Measurements from ENCODE around the gene TRIM28. TPM values are rescaled to one million over a fixed set of nuclear protein-coding genes. Genes with fewer than 3 reads are reported as not detected.

The TRIM28 gene
- total RNA-seq, 2 donors from 2014 or later = 809 to 859 TPM

GRCh38 chr19:58569191-58569942 is 25.5 kb downstream of the TRIM28 start:
- no peaks in the 10 kb centered on the region for H3K9me3 ChIP-seq (ENCODE audit: control insufficient read depth, low read length)
- no peak for TF ChIP-seq CTCF (conservative IDR thresholded peaks at IDR 0.05)
- Mint-ChIP-seq H3K4me3 (no peak overlapping the region), H3K4me1 (peaks cover 13% of the 10 kb centered on the region), H3K27ac (no peak overlapping the region), H3K36me3 (ENCODE audit: low read depth) (peaks cover 17% of the 10 kb centered on the region), H3K9me3 (no peaks in the 10 kb centered on the region), H3K27me3 (ENCODE audit: insufficient read depth) (no peaks in the 10 kb centered on the region)
- no peak overlapping the region for H3K4me3 ChIP-seq (ENCODE audit: low read length)
- H3K27ac ChIP-seq (ENCODE audit: low read depth, low read length) = no peak overlapping the region
- peaks cover 44% of the 10 kb centered on the region for H3K36me3 ChIP-seq (ENCODE audit: control insufficient read depth, insufficient read depth, low read length)
- H3K4me1 ChIP-seq (ENCODE audit: control insufficient read depth, insufficient read depth, low read length) = no peaks in the 10 kb centered on the region
- WGBS, 2 experiments (ENCODE audit: insufficient coverage in 1 of 2, insufficient read length in 1 of 2) = 89 to 93% methylated on average over 4 to 6 of the region's 6 CpGs
- no peaks in the 10 kb centered on the region for H3K27me3 ChIP-seq (ENCODE audit: control insufficient read depth, insufficient read depth, low read length, poor library complexity, severe bottlenecking)
- no peak for DNase-seq
- H3K9ac ChIP-seq (ENCODE audit: extremely low read depth, low read length, poor library complexity, severe bottlenecking) = no peak overlapping the region

GRCh38 chr19:58569943-58570670 is 26.2 kb downstream of the TRIM28 start:
- no peak for DNase-seq
- Mint-ChIP-seq H3K27ac (no peak overlapping the region), H3K4me1 (peaks cover 13% of the 10 kb centered on the region), H3K4me3 (no peak overlapping the region), H3K9me3 (no peaks in the 10 kb centered on the region), H3K36me3 (ENCODE audit: low read depth) (peaks cover 14% of the 10 kb centered on the region), H3K27me3 (ENCODE audit: insufficient read depth) (no peaks in the 10 kb centered on the region)
- Histone ChIP-seq H3K36me3 (ENCODE audit: control insufficient read depth, insufficient read depth, low read length) (peaks cover 44% of the 10 kb centered on the region), H3K27ac (ENCODE audit: low read depth, low read length) (no peak overlapping the region), H3K9ac (ENCODE audit: extremely low read depth, low read length, poor library complexity, severe bottlenecking) (no peak overlapping the region), H3K4me3 (ENCODE audit: low read length) (no peak overlapping the region), H3K9me3 (ENCODE audit: control insufficient read depth, low read length) (no peaks in the 10 kb centered on the region), H3K4me1 (ENCODE audit: control insufficient read depth, insufficient read depth, low read length) (no peaks in the 10 kb centered on the region), H3K27me3 (ENCODE audit: control insufficient read depth, insufficient read depth, low read length, poor library complexity, severe bottlenecking) (no peaks in the 10 kb centered on the region)
- 93 to 96% methylated on average over 5 to 8 of the region's 8 CpGs for WGBS, 2 experiments (ENCODE audit: insufficient coverage in 1 of 2, insufficient read length in 1 of 2)
- TF ChIP-seq CTCF (conservative IDR thresholded peaks at IDR 0.05) = no peak

- Histone ChIP-seq H3K36me3 (ENCODE audit: control insufficient read depth, insufficient read depth, low read length) (peaks cover 44% of the 10 kb centered on the region), H3K27ac (ENCODE audit: low read depth, low read length) (no peak overlapping the region), H3K27me3 (ENCODE audit: control insufficient read depth, insufficient read depth, low read length, poor library complexity, severe bottlenecking) (no peaks in the 10 kb centered on the region), H3K4me1 (ENCODE audit: control insufficient read depth, insufficient read depth, low read length) (no peaks in the 10 kb centered on the region), H3K9ac (ENCODE audit: extremely low read depth, low read length, poor library complexity, severe bottlenecking) (no peak overlapping the region), H3K9me3 (ENCODE audit: control insufficient read depth, low read length) (no peaks in the 10 kb centered on the region), H3K4me3 (ENCODE audit: low read length) (no peak overlapping the region)
- Mint-ChIP-seq H3K36me3 (ENCODE audit: low read depth) (peaks cover 14% of the 10 kb centered on the region), H3K4me1 (peaks cover 13% of the 10 kb centered on the region), H3K9me3 (no peaks in the 10 kb centered on the region), H3K27ac (no peak overlapping the region), H3K4me3 (no peak overlapping the region), H3K27me3 (ENCODE audit: insufficient read depth) (no peaks in the 10 kb centered on the region)
- WGBS, 2 experiments (ENCODE audit: insufficient coverage in 1 of 2, insufficient read length in 1 of 2) = 93 to 97% methylated on average over 19 to 25 of the region's 25 CpGs
- no peak for DNase-seq
- TF ChIP-seq CTCF (conservative IDR thresholded peaks at IDR 0.05) = no peak
Measured at GRCh38 chr19:58570770-58571574, 27.1 kb downstream of the TRIM28 start.
